NCI-H1048 (cell line): ENCODE results near the gene KCNIP3.
"Not testable (repeated sequence)": the region's sequence is repeated elsewhere in the genome, so short reads cannot be mapped to it uniquely, and the experiment has no call there.

Experiments used
- DNase-seq: peaks from one replicate; lab custom pipeline; 2025; lab: John Stamatoyannopoulos, UW

The KCNIP3 gene

GRCh38 chr2:95386031-95386430, 88.9 kb downstream of the KCNIP3 start:
- no peak for DNase-seq

GRCh38 chr2:95387358-95387757, 90.2 kb downstream of the KCNIP3 start:
- no peak for DNase-seq

- no peak for DNase-seq
These were observed 91.0 kb downstream of the KCNIP3 start for GRCh38 chr2:95388091-95388692.

- DNase-seq = no peak
These were observed 91.7 kb downstream of the KCNIP3 start for GRCh38 chr2:95388856-95389244.

GRCh38 chr2:95389245-95390119, 92.3 kb downstream of the KCNIP3 start:
- no peak for DNase-seq

GRCh38 chr2:95390272-95390880, 93.2 kb downstream of the KCNIP3 start:
- no peak for DNase-seq

GRCh38 chr2:95390881-95391321, 93.8 kb downstream of the KCNIP3 start:
- no peak for DNase-seq

GRCh38 chr2:95391641-95392310, 94.6 kb downstream of the KCNIP3 start:
- DNase-seq = no peak

- no peak for DNase-seq
These were observed 95.2 kb downstream of the KCNIP3 start for GRCh38 chr2:95392320-95392719.

- DNase-seq = no peak
These were observed 95.7 kb downstream of the KCNIP3 start for GRCh38 chr2:95392730-95393455.

GRCh38 chr2:95393901-95394300, 96.8 kb downstream of the KCNIP3 start:
- no peak for DNase-seq

- DNase-seq = no peak
These were observed 101.9 kb downstream of the KCNIP3 start for GRCh38 chr2:95399061-95399460.

GRCh38 chr2:95401480-95401879, 104.3 kb downstream of the KCNIP3 start:
- DNase-seq = no peak

GRCh38 chr2:95402004-95402369, 104.8 kb downstream of the KCNIP3 start:
- not testable (repeated sequence) for DNase-seq

- peak; percentile 85 for DNase-seq
These were observed 105.4 kb downstream of the KCNIP3 start, which contains the start of gene FAHD2A for GRCh38 chr2:95402370-95403203. TSS of gene FAHD2A (plus strand) at chr2:95402708. CDS start at chr2:95405559, 2,851 bp downstream.

GRCh38 chr2:95403204-95403721, 106.1 kb downstream of the KCNIP3 start:
- DNase-seq = not testable (repeated sequence)

GRCh38 chr2:95403824-95404223, 106.7 kb downstream of the KCNIP3 start:
- DNase-seq = not testable (repeated sequence)

- not testable (repeated sequence) for DNase-seq
These were observed 107.5 kb downstream of the KCNIP3 start for GRCh38 chr2:95404676-95405075.

- DNase-seq = not testable (repeated sequence)
These were observed 114.1 kb downstream of the KCNIP3 start for GRCh38 chr2:95411239-95411638.

GRCh38 chr2:95414015-95414594, 117.0 kb downstream of the KCNIP3 start:
- not testable (repeated sequence) for DNase-seq
